ENCODE data around the gene PTGR2. TPM values are rescaled to one million over a fixed set of nuclear protein-coding genes. Genes with fewer than 3 reads are reported as not detected.

PTGR2 gene
- total RNA-seq, result 10 to 100 TPM in 1 of 4 donors, 1 to 10 TPM in 3; 6.3 to 12.9 (median 9.0) TPM

- peak within 1 kb of the TSS; percentile 90 to 99 (median 94) for H3K27ac ChIP-seq
- DNase-seq (ENCODE audit: low spot score in 2 of 2), result peak; percentile 94 to 95
- no peaks in the 10 kb centered on the region for H3K27me3 ChIP-seq
- WGBS, 2 donors, result 2 to 3% methylated on average over 48 to 51 of the region's 51 CpGs
- no peaks in the 10 kb centered on the region for H3K36me3 ChIP-seq
- peaks cover 0 to 22% (median 9%) of the 10 kb centered on the region in 4 donors for H3K4me1 ChIP-seq
- TF ChIP-seq POLR2A (IDR thresholded peaks at IDR 0.05) (peak; percentile 60 to 81), CTCF (IDR thresholded peaks at IDR 0.05) (peak in 2 of 5 experiments; percentile 52 to 63), EP300 (IDR thresholded peaks at IDR 0.05) (peak; percentile 90 to 97)
- peak within 1 kb of the TSS; percentile 45 to 74 (median 62) for H3K4me3 ChIP-seq
- no peaks in the 10 kb centered on the region for H3K9me3 ChIP-seq
Observed at GRCh38 chr14:73851567-73852382, at the start of gene PTGR2. PTGR2 (plus strand) TSS chr14:73851831; CDS start chr14:73858863, 7,032 bp downstream.

GRCh38 chr14:73802431-73803188 lies 49.0 kb upstream of the PTGR2 start:
- Histone ChIP-seq H3K4me1 (peaks cover 0 to 4% (median 0%) of the 10 kb centered on the region in 4 donors), H3K4me3 (no peak overlapping the region), H3K9me3 (no peaks in the 10 kb centered on the region), H3K27ac (peak overlapping the region in 1 of 4 donors; percentile 40), H3K36me3 (peaks cover 0 to 47% (median 0%) of the 10 kb centered on the region in 3 donors), H3K27me3 (no peaks in the 10 kb centered on the region)
- no peak for DNase-seq (ENCODE audit: low spot score in 2 of 2)
- no peak for TF ChIP-seq EP300 (IDR thresholded peaks at IDR 0.05)
- TF ChIP-seq POLR2A (IDR thresholded peaks at IDR 0.05), result no peak
- TF ChIP-seq CTCF (IDR thresholded peaks at IDR 0.05), result no peak
- WGBS, 2 donors, result 75 to 80% methylated on average over 10 of the region's 10 CpGs

- TF ChIP-seq CTCF (IDR thresholded peaks at IDR 0.05), result no peak
- no peak for TF ChIP-seq EP300 (IDR thresholded peaks at IDR 0.05)
- TF ChIP-seq POLR2A (IDR thresholded peaks at IDR 0.05), result no peak
- Histone ChIP-seq H3K27me3 (no peaks in the 10 kb centered on the region), H3K9me3 (no peaks in the 10 kb centered on the region), H3K27ac (no peak overlapping the region), H3K4me1 (peaks cover 0 to 4% (median 0%) of the 10 kb centered on the region in 4 donors), H3K4me3 (no peak overlapping the region), H3K36me3 (peaks cover 0 to 53% (median 0%) of the 10 kb centered on the region in 3 donors)
- 75% methylated on average over 2 of the region's 2 CpGs for WGBS, 2 donors
- no peak for DNase-seq (ENCODE audit: low spot score in 2 of 2)
Observed at GRCh38 chr14:73804636-73805035, 47.0 kb upstream of the PTGR2 start.

GRCh38 chr14:73807457-73807856 lies 44.2 kb upstream of the PTGR2 start:
- Histone ChIP-seq H3K27me3 (no peaks in the 10 kb centered on the region), H3K4me1 (no peaks in the 10 kb centered on the region), H3K27ac (no peak overlapping the region), H3K9me3 (no peaks in the 10 kb centered on the region), H3K36me3 (peaks cover 0 to 38% (median 0%) of the 10 kb centered on the region in 3 donors), H3K4me3 (no peak overlapping the region)
- 95 to 100% methylated on average over 1 of the region's 1 CpG for WGBS, 2 donors
- no peak for DNase-seq (ENCODE audit: low spot score in 2 of 2)
- no peak for TF ChIP-seq CTCF (IDR thresholded peaks at IDR 0.05)
- TF ChIP-seq POLR2A (IDR thresholded peaks at IDR 0.05), result no peak
- no peak for TF ChIP-seq EP300 (IDR thresholded peaks at IDR 0.05)

Measured in tibial nerve (tissue), 4 donors.